Measurements from ENCODE around the gene USP24.

DNA sequence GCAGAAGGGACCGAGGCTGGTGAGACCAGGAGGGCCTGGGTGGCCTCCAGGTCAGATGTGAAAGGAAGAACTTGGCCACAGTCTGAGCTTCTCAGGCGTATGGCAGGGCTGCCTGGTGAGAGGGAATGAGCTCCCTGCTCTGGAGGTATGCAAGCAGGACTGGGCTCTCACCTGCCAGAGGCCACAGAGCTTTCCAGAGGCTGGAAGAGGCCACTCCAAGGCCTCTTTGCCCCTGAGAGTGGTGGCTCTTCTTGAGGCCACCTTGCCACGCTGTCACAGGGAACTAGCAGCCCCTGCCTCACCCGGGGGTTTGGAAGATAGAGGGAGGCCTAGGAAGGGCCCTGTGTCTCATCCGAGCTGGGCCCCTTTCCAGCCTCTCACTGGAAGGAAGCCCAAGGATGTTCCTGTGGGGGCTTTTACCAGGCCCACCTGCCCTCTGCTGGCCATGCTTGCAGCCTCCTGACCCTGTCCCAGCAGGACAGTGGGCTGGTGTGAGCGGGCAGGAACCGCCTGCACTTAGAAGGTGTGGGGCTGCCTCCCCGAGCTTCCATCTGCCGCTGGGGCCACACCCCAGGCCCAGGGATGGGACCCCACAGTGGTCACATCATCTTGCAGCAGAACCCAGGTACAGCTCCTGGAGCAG is 165.8 kb downstream of the USP24 start:
- TF ChIP-seq CREB1 (IDR thresholded peaks at IDR 0.05; ENCODE audit: low read depth) (no peak), TCF12 (IDR thresholded peaks at IDR 0.05; ENCODE audit: low read depth) (no peak), CEBPB (IDR thresholded peaks at IDR 0.05) (no peak), YY1 (IDR thresholded peaks at IDR 0.05; ENCODE audit: low read depth) (no peak), NFIC (IDR thresholded peaks at IDR 0.05) (no peak), FOXM1 (IDR thresholded peaks at IDR 0.05; ENCODE audit: borderline replicate concordance, low read depth) (no peak), RAD21 (IDR thresholded peaks at IDR 0.05; ENCODE audit: low read depth) (no peak), EP300 (IDR thresholded peaks at IDR 0.05; ENCODE audit: borderline replicate concordance) (no peak), EGR1 (IDR thresholded peaks at IDR 0.05) (no peak), TEAD4 (IDR thresholded peaks at IDR 0.05) (no peak)
- TF ChIP-seq, protein P1, sequence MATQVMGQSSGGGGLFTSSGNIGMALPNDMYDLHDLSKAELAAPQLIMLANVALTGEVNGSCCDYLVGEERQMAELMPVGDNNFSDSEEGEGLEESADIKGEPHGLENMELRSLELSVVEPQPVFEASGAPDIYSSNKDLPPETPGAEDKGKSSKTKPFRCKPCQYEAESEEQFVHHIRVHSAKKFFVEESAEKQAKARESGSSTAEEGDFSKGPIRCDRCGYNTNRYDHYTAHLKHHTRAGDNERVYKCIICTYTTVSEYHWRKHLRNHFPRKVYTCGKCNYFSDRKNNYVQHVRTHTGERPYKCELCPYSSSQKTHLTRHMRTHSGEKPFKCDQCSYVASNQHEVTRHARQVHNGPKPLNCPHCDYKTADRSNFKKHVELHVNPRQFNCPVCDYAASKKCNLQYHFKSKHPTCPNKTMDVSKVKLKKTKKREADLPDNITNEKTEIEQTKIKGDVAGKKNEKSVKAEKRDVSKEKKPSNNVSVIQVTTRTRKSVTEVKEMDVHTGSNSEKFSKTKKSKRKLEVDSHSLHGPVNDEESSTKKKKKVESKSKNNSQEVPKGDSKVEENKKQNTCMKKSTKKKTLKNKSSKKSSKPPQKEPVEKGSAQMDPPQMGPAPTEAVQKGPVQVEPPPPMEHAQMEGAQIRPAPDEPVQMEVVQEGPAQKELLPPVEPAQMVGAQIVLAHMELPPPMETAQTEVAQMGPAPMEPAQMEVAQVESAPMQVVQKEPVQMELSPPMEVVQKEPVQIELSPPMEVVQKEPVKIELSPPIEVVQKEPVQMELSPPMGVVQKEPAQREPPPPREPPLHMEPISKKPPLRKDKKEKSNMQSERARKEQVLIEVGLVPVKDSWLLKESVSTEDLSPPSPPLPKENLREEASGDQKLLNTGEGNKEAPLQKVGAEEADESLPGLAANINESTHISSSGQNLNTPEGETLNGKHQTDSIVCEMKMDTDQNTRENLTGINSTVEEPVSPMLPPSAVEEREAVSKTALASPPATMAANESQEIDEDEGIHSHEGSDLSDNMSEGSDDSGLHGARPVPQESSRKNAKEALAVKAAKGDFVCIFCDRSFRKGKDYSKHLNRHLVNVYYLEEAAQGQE (IDR thresholded peaks at IDR 0.05; ENCODE audit: low read depth) = no peak
- TF ChIP-seq, protein P2, sequence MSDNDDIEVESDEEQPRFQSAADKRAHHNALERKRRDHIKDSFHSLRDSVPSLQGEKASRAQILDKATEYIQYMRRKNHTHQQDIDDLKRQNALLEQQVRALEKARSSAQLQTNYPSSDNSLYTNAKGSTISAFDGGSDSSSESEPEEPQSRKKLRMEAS (IDR thresholded peaks at IDR 0.05) = no peak
- TF ChIP-seq, protein P3, sequence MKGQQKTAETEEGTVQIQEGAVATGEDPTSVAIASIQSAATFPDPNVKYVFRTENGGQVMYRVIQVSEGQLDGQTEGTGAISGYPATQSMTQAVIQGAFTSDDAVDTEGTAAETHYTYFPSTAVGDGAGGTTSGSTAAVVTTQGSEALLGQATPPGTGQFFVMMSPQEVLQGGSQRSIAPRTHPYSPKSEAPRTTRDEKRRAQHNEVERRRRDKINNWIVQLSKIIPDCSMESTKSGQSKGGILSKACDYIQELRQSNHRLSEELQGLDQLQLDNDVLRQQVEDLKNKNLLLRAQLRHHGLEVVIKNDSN (IDR thresholded peaks at IDR 0.05) = no peak

Measured in Ishikawa (cell line).